Activated CD4-positive, alpha-beta T cell treated with anti-CD3 and anti-CD28 coated beads, Interleukin-2, amount 50 U/mL, for 16 hours (primary cell): ENCODE measurements around the gene UPF1.

Experiments
- DNase-seq: peaks from one replicate; pipeline ENCODE4 v3.0.0-alpha.2; 2020

The UPF1 gene

GRCh38 chr19:18841400-18841799 lies 9.6 kb downstream of the UPF1 start:
- no peak for DNase-seq

GRCh38 chr19:18842166-18842565 lies 10.4 kb downstream of the UPF1 start:
- DNase-seq: no peak

GRCh38 chr19:18843960-18844359 lies 12.2 kb downstream of the UPF1 start:
- no peak for DNase-seq

- no peak for DNase-seq
These were observed 13.1 kb downstream of the UPF1 start for GRCh38 chr19:18844806-18845329.

- no peak for DNase-seq
These were observed 14.2 kb downstream of the UPF1 start for GRCh38 chr19:18845961-18846360.

GRCh38 chr19:18846862-18847548 lies 15.2 kb downstream of the UPF1 start:
- DNase-seq: peak; percentile 58

GRCh38 chr19:18847549-18848463 lies 16.0 kb downstream of the UPF1 start:
- DNase-seq: no peak

GRCh38 chr19:18848878-18849661 lies 17.3 kb downstream of the UPF1 start:
- no peak for DNase-seq

- no peak for DNase-seq
These were observed 18.2 kb downstream of the UPF1 start for GRCh38 chr19:18849838-18850400.

GRCh38 chr19:18850471-18851375 lies 19.0 kb downstream of the UPF1 start:
- DNase-seq: no peak

- no peak for DNase-seq
These were observed 20.0 kb downstream of the UPF1 start for GRCh38 chr19:18851673-18852325.

- DNase-seq: no peak
These were observed 20.9 kb downstream of the UPF1 start for GRCh38 chr19:18852648-18853047.

- no peak for DNase-seq
These were observed 22.1 kb downstream of the UPF1 start for GRCh38 chr19:18853755-18854427.

- no peak for DNase-seq
These were observed 23.2 kb downstream of the UPF1 start for GRCh38 chr19:18854982-18855381.

GRCh38 chr19:18855647-18856384 lies 24.1 kb downstream of the UPF1 start:
- DNase-seq: no peak

- no peak for DNase-seq
These were observed 24.8 kb downstream of the UPF1 start for GRCh38 chr19:18856385-18857126.

- DNase-seq: no peak
These were observed 25.5 kb downstream of the UPF1 start for GRCh38 chr19:18857223-18857622.

GRCh38 chr19:18858906-18859646 lies 27.3 kb downstream of the UPF1 start:
- DNase-seq: no peak
